ENCODE data around the gene LDAF1.

The LDAF1 gene

DNA sequence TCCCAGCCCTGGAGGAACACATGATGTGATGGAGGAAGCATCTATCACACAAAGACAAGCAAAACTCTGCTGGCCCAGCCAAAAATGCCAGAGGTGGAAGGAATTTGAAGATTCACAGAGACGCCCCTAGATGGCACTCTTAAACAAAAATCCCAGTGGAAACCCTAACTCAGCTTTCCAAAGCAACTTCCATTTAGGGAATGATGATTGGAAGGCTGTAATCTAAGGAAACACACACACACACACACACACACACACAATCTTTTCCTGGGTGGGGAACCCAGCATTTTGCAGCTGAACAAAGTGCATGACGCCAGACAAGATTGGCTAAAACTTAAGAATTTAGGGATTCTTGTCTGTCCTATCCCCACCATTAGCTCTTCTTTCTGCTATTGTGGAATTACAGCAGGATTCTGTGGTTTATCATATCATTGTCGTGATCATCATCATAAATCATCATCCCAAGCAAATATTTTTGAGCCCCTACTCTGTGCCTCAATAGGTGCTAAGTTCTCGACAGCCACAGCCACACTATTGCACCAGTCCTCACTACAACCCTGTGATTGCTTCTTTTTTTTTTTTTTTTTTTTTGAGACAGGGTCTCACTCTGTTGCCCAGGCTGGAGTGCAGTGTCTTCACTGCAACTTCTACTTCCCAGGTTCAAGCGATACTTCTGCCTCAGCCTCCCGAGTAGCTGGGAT lies 1.6 kb upstream of the LDAF1 start:
- Histone ChIP-seq H3K4me3 (replicated peaks; ENCODE audit: insufficient read depth, low read length) (no peak overlapping the region), H3K27me3 (ENCODE audit: insufficient read depth, poor library complexity, severe bottlenecking) (no peaks in the 10 kb centered on the region), H3K27ac (replicated peaks) (no peak overlapping the region)
- peak in 1 of 2 experiments; percentile 13 for DNase-seq (ENCODE audit: low read depth in 1 of 2, low spot score in 1 of 2)
- TF ChIP-seq, protein P1, sequence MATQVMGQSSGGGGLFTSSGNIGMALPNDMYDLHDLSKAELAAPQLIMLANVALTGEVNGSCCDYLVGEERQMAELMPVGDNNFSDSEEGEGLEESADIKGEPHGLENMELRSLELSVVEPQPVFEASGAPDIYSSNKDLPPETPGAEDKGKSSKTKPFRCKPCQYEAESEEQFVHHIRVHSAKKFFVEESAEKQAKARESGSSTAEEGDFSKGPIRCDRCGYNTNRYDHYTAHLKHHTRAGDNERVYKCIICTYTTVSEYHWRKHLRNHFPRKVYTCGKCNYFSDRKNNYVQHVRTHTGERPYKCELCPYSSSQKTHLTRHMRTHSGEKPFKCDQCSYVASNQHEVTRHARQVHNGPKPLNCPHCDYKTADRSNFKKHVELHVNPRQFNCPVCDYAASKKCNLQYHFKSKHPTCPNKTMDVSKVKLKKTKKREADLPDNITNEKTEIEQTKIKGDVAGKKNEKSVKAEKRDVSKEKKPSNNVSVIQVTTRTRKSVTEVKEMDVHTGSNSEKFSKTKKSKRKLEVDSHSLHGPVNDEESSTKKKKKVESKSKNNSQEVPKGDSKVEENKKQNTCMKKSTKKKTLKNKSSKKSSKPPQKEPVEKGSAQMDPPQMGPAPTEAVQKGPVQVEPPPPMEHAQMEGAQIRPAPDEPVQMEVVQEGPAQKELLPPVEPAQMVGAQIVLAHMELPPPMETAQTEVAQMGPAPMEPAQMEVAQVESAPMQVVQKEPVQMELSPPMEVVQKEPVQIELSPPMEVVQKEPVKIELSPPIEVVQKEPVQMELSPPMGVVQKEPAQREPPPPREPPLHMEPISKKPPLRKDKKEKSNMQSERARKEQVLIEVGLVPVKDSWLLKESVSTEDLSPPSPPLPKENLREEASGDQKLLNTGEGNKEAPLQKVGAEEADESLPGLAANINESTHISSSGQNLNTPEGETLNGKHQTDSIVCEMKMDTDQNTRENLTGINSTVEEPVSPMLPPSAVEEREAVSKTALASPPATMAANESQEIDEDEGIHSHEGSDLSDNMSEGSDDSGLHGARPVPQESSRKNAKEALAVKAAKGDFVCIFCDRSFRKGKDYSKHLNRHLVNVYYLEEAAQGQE (IDR thresholded peaks at IDR 0.05; ENCODE audit: insufficient replicate concordance, low read depth): no peak
- TF ChIP-seq, protein P2, sequence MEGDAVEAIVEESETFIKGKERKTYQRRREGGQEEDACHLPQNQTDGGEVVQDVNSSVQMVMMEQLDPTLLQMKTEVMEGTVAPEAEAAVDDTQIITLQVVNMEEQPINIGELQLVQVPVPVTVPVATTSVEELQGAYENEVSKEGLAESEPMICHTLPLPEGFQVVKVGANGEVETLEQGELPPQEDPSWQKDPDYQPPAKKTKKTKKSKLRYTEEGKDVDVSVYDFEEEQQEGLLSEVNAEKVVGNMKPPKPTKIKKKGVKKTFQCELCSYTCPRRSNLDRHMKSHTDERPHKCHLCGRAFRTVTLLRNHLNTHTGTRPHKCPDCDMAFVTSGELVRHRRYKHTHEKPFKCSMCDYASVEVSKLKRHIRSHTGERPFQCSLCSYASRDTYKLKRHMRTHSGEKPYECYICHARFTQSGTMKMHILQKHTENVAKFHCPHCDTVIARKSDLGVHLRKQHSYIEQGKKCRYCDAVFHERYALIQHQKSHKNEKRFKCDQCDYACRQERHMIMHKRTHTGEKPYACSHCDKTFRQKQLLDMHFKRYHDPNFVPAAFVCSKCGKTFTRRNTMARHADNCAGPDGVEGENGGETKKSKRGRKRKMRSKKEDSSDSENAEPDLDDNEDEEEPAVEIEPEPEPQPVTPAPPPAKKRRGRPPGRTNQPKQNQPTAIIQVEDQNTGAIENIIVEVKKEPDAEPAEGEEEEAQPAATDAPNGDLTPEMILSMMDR (IDR thresholded peaks at IDR 0.05; ENCODE audit: insufficient read depth, low read length): peak; percentile 19

DNA sequence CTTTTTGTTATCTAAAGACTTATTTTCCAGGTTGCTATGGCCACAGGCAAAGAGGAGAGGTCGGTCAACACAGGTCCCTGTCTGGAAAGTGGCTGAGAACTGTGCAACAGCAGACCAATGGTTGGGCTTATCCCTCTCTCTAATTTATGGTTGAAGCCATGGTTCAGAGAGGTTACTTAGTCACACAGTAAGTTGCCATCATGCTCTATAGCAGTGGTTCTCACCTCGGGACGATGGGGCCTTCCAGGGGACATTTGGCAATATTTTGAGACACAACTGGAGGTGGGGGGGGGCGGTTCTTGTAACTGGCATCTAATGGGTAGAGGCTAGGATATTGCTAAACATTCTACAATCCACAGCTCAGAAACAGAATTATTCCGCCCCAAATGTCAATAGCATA lies 842 bp upstream of the LDAF1 start:
- H3K27me3 ChIP-seq (ENCODE audit: insufficient read depth, poor library complexity, severe bottlenecking): no peaks in the 10 kb centered on the region
- no peak for TF ChIP-seq POLR2AphosphoS5 (IDR thresholded peaks at IDR 0.05; ENCODE audit: low read depth)
- TF ChIP-seq SPI1 (IDR thresholded peaks at IDR 0.05; ENCODE audit: borderline replicate concordance, low read depth): no peak
- TF ChIP-seq, protein P1 (IDR thresholded peaks at IDR 0.05; ENCODE audit: insufficient replicate concordance, low read depth): no peak
- TF ChIP-seq GABPA (IDR thresholded peaks at IDR 0.05; ENCODE audit: low read depth): no peak
- TF ChIP-seq, protein P2 (IDR thresholded peaks at IDR 0.05; ENCODE audit: insufficient read depth, low read length): no peak
- no peak overlapping the region for H3K4me3 ChIP-seq (replicated peaks; ENCODE audit: insufficient read depth, low read length)
- H3K27ac ChIP-seq (replicated peaks): no peak overlapping the region
- DNase-seq (ENCODE audit: low read depth in 1 of 2, low spot score in 1 of 2): no peak

DNA sequence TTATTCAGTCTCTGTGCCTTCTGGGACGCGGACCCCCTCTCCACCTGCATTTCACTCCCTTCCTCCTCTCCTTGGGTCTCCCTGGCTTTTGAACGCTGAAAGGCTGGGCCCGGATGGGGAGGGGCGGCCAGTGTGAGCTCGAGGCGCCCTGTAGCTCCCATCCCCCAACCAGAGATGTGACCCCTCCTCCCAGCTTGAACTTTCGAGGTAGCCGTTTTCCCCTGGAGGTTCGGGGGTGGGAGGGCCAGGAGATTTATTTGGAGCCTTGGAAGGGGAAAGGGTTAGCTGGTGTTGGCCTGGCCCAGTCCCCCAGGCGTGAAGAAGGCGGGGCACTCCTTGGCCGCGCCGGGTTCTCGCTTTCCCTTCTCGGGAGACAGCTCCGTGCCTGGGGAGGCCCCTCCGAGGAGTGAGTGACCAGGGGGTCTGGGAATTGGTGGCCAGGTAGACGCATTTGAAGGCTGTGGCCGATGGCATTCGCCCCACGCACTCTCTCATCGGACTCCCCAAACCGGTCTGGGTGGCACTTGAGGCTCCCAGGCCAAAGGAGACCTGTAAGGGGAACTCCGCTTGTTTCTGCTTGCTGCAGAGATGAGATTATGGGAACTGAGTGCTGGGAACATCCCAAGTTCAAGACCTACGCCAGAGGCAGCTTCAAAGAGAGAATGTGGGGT lies 942 bp downstream of the LDAF1 start:
- no peak overlapping the region for H3K27ac ChIP-seq (replicated peaks)
- no peaks in the 10 kb centered on the region for H3K27me3 ChIP-seq (ENCODE audit: insufficient read depth, poor library complexity, severe bottlenecking)
- DNase-seq (ENCODE audit: low read depth in 1 of 2, low spot score in 1 of 2): peak in 1 of 2 experiments; percentile 11
- TF ChIP-seq POLR2AphosphoS5 (IDR thresholded peaks at IDR 0.05; ENCODE audit: low read depth) (no peak), SPI1 (IDR thresholded peaks at IDR 0.05; ENCODE audit: borderline replicate concordance, low read depth) (no peak), GABPA (IDR thresholded peaks at IDR 0.05; ENCODE audit: low read depth) (no peak)
- TF ChIP-seq, protein P1 (IDR thresholded peaks at IDR 0.05; ENCODE audit: insufficient replicate concordance, low read depth): no peak
- TF ChIP-seq, protein P2 (IDR thresholded peaks at IDR 0.05; ENCODE audit: insufficient read depth, low read length): no peak
- H3K4me3 ChIP-seq (replicated peaks; ENCODE audit: insufficient read depth, low read length): peak overlapping the region; percentile 70
